Uterus (tissue), 4 donors: ENCODE measurements around the gene BCAR3. TPM values are rescaled to one million over a fixed set of nuclear protein-coding genes. Genes with fewer than 3 reads are reported as not detected.
A peak's percentile ranks its signal among the peaks of the same experiment; 100 is the strongest.

Experiments
- DNase-seq, 2 donors: peaks; one replicate each; pipeline ENCODE4 v3.0.0-alpha.2; 2019 to 2020
- H3K27ac ChIP-seq, 2 donors: fragments of 200-600 bp; sonication (generic); 1 replicate in 1 of 2; 2 replicates in 1 of 2; pipeline ENCODE4 v1.5.1; 2016 to 2018
- H3K27me3 ChIP-seq, 2 donors: fragments of 200-600 bp; sonication (generic); one replicate each; pipeline ENCODE4 v1.5.1; 2018 to 2019; ENCODE audit warnings: control low read depth in 1 of 2
- H3K36me3 ChIP-seq, 2 donors: fragments of 200-600 bp; sonication (generic); one replicate each; pipeline ENCODE4 v1.5.1; 2019; ENCODE audit warnings: control low read depth in 1 of 2
- H3K4me1 ChIP-seq, 2 donors: fragments of 200-600 bp; sonication (generic); one replicate each; pipeline ENCODE4 v1.5.1; 2018 to 2019; ENCODE audit warnings: control low read depth in 1 of 2
- H3K4me3 ChIP-seq, 2 donors: fragments of 200-600 bp; sonication (generic); 1 replicate in 1 of 2; 2 replicates in 1 of 2; pipeline ENCODE4 v1.5.1; 2018 to 2019; ENCODE audit warnings: mild to moderate bottlenecking in 1 of 2
- H3K9me3 ChIP-seq, 2 donors: fragments of 200-600 bp; sonication (generic); one replicate each; pipeline ENCODE4 v1.5.1; 2019; ENCODE audit warnings: control low read depth in 1 of 2
- POLR2A ChIP-seq, 2 donors: fragments of 450-650 bp; IDR thresholded peaks; one replicate each; pipeline ENCODE4 v1.6.1; 2016; ENCODE audit warnings: antibody characterized with exemption in 2 of 2, mild to moderate bottlenecking in 1 of 2, moderate library complexity in 1 of 2
- intact Hi-C: fragments of 100-400 bp; cut with DNase I; formaldehyde crosslinking; loops from one replicate; pipeline ENCODE4 v1.15.1; 2023; ENCODE audit warnings: low total_unique reads
- total RNA-seq, 4 donors: library from RNA; depleted of rRNA in 3 of 4; stranded (reverse); fragments of >200 nt in 3 of 4; gene quantifications; one replicate each; pipeline versions ENCODE4 v1.1.0 to v1.2.4, GENCODE V29; 2014 to 2023
- TF ChIP-seq, protein P1 (sequence below), 4 experiments: fragments of 200-600 bp in 2 of 4; fragments of 450-650 bp in 2 of 4; sonication (generic) in 2 of 4; IDR thresholded peaks; one replicate each; pipeline ENCODE4 v1.5.1; 2016 to 2019; ENCODE audit warnings: antibody characterized with exemption in 4 of 4, mild to moderate bottlenecking in 2 of 4, moderate library complexity in 1 of 4
- donor health status: DM: yes; HTN: yes; CAD: no.

Gene BCAR3
- total RNA-seq, 4 donors from 2014 or later, result 8.5 to 56.8 (median 20.2) TPM

DNA sequence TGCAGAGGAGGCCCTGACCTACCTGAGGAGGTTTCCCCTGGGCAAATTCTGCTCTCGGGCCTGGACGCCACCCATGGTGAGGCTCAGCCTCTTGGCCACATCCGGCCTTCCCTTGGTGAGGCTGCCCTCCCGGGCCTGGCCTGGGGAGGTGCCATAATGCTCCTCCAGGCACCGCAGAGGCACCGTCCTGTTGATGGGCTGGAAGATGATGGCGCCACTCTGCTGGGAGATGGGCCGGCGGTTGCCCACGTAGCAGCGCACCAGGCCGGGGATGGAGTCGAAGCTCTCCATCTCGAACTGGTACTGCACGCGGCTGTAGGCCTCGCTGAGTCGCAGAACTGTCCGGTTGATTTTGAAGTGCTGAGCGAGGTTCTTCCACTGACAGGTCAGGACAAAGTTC, 92.7 kb downstream of the BCAR3 start:
- intact Hi-C loops, result no loop called here
- H3K4me3 ChIP-seq, result no peak overlapping the region
- no peak for TF ChIP-seq POLR2A (IDR thresholded peaks at IDR 0.05)
- TF ChIP-seq, protein P1, sequence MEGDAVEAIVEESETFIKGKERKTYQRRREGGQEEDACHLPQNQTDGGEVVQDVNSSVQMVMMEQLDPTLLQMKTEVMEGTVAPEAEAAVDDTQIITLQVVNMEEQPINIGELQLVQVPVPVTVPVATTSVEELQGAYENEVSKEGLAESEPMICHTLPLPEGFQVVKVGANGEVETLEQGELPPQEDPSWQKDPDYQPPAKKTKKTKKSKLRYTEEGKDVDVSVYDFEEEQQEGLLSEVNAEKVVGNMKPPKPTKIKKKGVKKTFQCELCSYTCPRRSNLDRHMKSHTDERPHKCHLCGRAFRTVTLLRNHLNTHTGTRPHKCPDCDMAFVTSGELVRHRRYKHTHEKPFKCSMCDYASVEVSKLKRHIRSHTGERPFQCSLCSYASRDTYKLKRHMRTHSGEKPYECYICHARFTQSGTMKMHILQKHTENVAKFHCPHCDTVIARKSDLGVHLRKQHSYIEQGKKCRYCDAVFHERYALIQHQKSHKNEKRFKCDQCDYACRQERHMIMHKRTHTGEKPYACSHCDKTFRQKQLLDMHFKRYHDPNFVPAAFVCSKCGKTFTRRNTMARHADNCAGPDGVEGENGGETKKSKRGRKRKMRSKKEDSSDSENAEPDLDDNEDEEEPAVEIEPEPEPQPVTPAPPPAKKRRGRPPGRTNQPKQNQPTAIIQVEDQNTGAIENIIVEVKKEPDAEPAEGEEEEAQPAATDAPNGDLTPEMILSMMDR (IDR thresholded peaks at IDR 0.05), result no peak
- H3K4me1 ChIP-seq, result no peaks in the 10 kb centered on the region
- H3K9me3 ChIP-seq, result no peaks in the 10 kb centered on the region
- no peaks in the 10 kb centered on the region for H3K36me3 ChIP-seq
- no peak for DNase-seq
- H3K27me3 ChIP-seq, result no peaks in the 10 kb centered on the region
- no peak overlapping the region for H3K27ac ChIP-seq

- Histone ChIP-seq H3K4me1 (no peaks in the 10 kb centered on the region), H3K4me3 (no peak overlapping the region), H3K27ac (no peak overlapping the region), H3K27me3 (no peaks in the 10 kb centered on the region), H3K9me3 (no peaks in the 10 kb centered on the region), H3K36me3 (no peaks in the 10 kb centered on the region)
- TF ChIP-seq, protein P1 (IDR thresholded peaks at IDR 0.05), result no peak
- no peak for DNase-seq
- intact Hi-C loops, result no loop called here
These were observed 93.4 kb downstream of the BCAR3 start for GRCh38 chr1:93588206-93588605.

DNA sequence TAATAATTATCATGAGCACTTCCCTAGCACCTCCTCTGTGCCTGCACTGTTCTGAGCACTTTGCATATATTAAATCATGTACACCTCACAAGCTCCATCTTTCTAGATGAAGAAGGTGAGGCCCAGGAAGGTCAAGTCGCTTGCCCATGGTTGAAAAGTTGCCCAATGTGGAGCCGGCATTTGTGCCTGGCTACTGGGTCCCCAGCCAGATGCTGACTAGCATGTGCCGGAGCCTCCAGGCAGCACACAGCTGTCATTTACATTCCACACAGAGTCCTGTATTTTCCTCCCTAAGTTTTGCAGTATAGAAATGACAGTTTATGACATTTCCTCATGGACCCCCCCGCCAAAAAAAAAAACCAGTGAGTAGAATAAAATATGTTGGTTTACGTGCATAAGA, 94.3 kb downstream of the BCAR3 start:
- H3K36me3 ChIP-seq, result no peaks in the 10 kb centered on the region
- no peaks in the 10 kb centered on the region for H3K9me3 ChIP-seq
- TF ChIP-seq POLR2A (IDR thresholded peaks at IDR 0.05), result no peak
- TF ChIP-seq, protein P1 (IDR thresholded peaks at IDR 0.05), result no peak
- intact Hi-C loops, result no loop called here
- H3K27me3 ChIP-seq, result no peaks in the 10 kb centered on the region
- no peaks in the 10 kb centered on the region for H3K4me1 ChIP-seq
- H3K27ac ChIP-seq, result no peak overlapping the region
- no peak overlapping the region for H3K4me3 ChIP-seq
- no peak for DNase-seq

DNA sequence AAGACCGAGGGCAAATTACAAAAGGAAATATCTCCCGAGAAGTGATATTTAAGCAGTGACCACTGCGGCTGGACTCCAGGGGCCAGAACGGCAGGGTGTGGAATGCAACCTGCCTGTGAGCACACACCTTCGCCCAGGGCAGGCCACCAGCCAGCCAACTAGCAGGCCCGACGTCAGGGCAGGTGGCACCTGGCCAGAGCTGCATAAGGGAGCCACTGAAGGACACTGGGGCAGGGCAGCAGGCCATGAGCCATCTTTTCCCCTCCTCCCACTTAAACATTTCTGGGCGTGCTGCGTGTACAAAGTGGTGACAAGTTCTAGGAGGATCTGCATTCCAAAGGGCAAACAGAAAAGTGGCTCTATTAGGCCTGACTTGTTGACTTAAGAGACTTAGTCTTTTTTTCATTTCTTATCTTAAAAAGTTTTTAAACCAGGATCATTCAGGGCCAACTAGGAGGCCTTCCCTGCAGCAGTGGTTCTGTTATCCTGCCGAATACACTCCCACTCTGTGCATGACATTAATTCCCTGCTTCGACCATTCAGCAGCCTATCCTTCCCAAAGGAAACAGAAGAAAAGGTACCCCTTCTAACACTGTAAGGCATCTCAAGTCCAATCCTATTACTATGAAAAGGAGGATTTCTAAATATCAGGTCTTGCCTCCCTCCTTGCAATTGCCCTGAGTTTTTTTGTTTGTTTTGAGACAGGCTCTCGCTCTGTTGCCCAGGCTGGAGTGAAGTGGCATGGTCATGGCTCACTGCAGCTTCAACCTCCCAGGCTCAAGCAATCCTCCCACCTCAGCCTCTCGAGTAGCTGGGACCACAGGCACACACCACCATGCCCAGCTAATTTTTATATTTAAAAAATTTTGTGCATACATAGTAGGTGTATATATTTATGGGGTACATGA, 96.3 kb downstream of the BCAR3 start:
- Histone ChIP-seq H3K4me1 (no peaks in the 10 kb centered on the region), H3K4me3 (no peak overlapping the region), H3K27ac (peak overlapping the region; percentile 56 to 58), H3K9me3 (no peaks in the 10 kb centered on the region), H3K27me3 (no peaks in the 10 kb centered on the region), H3K36me3 (no peaks in the 10 kb centered on the region)
- peak in 1 of 2 donors; percentile 33 for DNase-seq
- no peak for TF ChIP-seq POLR2A (IDR thresholded peaks at IDR 0.05)
- TF ChIP-seq, protein P1 (IDR thresholded peaks at IDR 0.05), result no peak
- intact Hi-C loops, result no loop called here

- Histone ChIP-seq H3K9me3 (no peaks in the 10 kb centered on the region), H3K4me3 (no peak overlapping the region), H3K36me3 (no peaks in the 10 kb centered on the region), H3K27me3 (no peaks in the 10 kb centered on the region), H3K27ac (peak overlapping the region; percentile 56 to 58), H3K4me1 (no peaks in the 10 kb centered on the region)
- no peak for DNase-seq
- intact Hi-C loops, result no loop called here
- no peak for TF ChIP-seq POLR2A (IDR thresholded peaks at IDR 0.05)
- TF ChIP-seq, protein P1 (IDR thresholded peaks at IDR 0.05), result no peak
These were observed 97.2 kb downstream of the BCAR3 start for GRCh38 chr1:93584261-93585003.
